Nucleus accumbens (tissue), 56 donors: ENCODE data around the gene CMTM1.
"Not testable (repeated sequence)": the region's sequence is repeated elsewhere in the genome, so short reads cannot be mapped to it uniquely, and the experiment has no call there.

Experiments
- DNase-seq, 56 donors: peaks; one replicate each; lab custom pipeline; 2025; lab: John Stamatoyannopoulos, UW

Gene CMTM1

DNA sequence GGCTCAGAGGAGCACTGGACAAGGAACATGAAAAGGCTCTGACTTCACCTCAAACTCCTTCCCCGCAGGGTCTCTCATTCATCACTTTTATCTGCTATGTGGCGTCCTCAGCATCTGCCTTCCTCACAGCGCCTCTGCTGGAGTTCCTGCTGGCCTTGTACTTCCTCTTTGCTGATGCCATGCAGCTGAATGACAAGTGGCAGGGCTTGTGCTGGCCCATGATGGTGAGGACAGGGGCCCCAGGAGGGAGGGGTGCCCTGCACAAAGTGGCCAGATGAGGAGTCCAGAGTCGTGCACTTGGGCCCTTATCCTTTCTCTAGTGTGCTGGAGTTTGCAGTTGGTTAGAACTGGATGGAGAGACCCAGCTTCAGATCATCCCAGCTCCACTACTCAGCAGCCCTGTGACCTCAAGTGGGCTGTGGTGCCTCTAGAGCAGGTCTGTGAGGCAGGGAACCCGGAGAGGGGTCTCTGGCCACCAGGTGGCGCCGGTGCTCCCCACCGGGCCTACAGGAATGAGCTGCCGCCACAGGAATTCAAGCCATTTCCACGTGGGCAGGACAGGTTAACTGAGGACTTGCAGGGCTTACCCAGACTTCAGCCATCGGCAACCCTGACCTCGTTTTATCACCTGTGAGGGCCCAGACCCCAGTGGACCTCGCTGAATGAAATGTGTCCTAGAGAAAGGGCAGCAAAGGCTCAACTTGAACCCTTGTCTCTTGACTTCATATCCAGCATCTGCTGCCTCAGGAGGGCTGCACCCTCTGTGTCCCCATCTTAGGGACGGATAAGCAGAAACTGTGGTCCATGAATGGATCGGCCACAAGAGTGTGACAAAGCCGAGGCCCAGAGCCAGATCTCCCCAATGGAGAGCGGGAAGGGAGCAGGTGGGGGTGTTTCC is 42.3 kb downstream of the CMTM1 start:
- peak in 49 of 56 donors; percentile 13 to 88 (median 58) for DNase-seq

GRCh38 chr16:66609139-66609510 is 42.9 kb downstream of the CMTM1 start:
- DNase-seq = no peak

GRCh38 chr16:66610111-66610820 is 44.0 kb downstream of the CMTM1 start:
- no peak for DNase-seq

GRCh38 chr16:66611911-66612310 is 45.7 kb downstream of the CMTM1 start:
- DNase-seq = not testable (repeated sequence)

DNA sequence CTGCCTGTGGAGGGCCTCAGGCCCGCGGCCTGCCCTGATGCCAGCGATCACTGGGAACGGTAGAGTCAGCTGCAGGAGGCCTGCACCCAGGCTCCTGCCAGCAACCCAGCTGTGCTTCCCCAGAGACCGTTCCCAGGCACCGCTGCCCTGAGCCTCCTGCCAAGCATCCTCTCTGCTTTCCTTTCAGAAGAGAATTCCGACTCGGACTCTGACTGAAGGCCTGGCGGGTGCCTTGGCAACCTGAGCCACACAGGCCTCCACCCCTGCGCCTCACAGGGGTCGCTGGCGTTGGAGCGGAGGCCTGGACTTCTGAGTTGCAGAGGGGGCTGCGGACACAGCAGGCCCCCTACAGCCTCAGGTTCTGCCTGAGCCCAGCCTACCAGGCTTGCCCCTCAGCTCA is 46.2 kb downstream of the CMTM1 start:
- DNase-seq = peak in 36 of 56 donors; percentile 3 to 68 (median 30)

- DNase-seq = no peak
Observed at GRCh38 chr16:66614161-66614802, 48.0 kb downstream of the CMTM1 start.

GRCh38 chr16:66616169-66616568 is 49.9 kb downstream of the CMTM1 start:
- DNase-seq = no peak

- DNase-seq = no peak
Observed at GRCh38 chr16:66616592-66616991, 50.4 kb downstream of the CMTM1 start.

GRCh38 chr16:66617010-66617434 is 50.8 kb downstream of the CMTM1 start:
- no peak for DNase-seq

GRCh38 chr16:66617728-66618127 is 51.5 kb downstream of the CMTM1 start:
- DNase-seq = no peak

DNA sequence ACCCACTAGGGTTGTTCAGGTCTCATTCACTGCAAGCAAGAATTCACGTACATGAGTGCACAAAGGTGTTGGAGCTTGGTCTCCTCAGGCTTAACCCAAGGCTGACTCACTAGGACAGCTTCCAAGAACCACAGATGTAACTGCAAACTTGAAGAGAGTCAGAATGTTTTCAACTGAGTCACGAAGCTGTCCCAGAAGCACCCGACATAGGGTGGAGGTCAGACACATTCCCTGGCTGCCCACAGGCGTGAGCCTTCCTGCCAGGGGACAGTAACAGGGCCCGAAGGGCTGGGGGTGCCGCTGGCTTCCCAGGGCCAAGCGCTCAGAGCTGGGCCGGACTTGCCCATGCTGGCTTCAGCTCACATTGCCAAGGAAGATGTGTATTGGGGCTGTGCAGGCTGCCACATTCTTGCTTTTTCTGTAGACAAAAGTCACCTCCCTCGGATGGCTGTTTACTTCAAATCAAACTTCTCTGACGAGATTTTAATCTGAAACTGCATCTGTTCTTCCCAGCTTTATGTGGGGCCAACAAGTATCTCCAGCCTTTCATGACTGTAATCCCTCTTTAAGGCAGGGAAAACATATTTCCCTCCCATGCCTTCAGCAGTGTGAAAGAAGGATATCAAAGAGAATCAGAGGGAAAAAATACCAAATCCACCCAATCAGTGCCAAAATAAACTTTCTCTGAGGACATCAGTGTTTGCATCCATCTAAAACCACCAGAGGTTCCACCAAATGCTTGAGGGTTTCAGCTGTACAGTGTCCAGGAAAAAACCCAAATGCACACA is 52.5 kb downstream of the CMTM1 start:
- no peak for DNase-seq

DNA sequence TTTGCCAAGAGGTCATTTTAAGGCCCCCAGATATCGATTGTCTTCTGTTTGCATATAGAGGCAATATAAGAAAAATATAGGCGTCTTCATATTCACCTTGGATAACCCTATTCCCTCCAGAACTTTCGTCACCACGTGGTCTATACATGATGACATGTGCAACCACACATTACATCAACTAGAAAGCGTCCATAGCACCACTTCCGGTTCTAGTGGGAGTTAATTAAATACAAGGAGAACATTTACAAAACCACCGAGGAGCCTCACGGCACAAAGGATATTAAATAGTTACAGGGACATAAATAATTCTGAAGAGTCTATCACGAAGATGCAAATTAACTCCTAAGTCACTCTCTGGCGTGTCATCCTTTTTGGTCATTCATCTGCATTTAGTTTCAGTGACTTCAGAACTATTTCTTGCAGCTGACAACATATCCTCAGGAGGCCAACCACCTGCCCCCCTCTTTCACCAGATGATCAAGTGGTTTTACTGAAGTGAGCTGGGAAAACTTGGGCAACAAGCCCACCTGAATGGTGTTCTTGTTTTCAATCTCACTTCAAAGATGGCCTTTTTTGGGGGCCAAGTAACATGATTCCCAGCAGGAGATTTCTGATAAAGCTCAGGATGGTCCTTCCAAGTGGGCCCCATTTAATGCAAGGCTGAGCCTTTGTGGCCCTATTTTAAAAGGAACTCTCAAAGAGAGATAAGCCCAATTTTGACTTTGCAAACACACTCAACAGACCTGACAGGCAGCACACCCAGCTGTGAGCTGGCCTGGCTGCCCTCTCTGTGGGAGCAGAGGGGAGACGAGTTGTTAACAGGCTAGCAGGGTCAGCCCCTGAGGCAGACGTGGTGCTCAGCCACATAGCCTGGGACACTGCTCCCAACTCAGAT is 53.5 kb downstream of the CMTM1 start:
- no peak for DNase-seq

GRCh38 chr16:66620429-66620795 is 54.2 kb downstream of the CMTM1 start:
- no peak for DNase-seq

DNA sequence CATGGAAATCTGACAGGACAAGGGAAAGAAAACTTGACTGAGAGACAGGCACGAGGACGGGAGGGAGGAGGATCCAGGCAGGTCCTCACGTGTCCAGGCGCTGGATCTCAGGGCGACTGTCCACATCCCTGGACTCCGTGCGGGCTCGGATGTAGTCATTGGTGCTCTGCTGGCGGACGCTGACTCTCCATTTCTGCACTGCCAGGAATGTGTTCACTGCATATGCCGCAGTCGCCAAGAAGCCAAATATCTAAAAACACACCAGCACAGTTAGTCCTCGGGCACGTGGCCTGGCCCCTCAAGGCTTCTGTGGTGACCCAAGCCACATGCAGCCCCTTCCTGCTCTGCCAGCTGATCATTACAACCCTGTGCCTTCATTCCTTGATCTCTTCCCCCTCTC is 55.7 kb downstream of the CMTM1 start:
- DNase-seq = no peak

GRCh38 chr16:66622863-66623262 is 56.6 kb downstream of the CMTM1 start:
- DNase-seq = no peak

- no peak for DNase-seq
Observed at GRCh38 chr16:66623755-66624154, 57.5 kb downstream of the CMTM1 start.

GRCh38 chr16:66627611-66628378 is 61.6 kb downstream of the CMTM1 start:
- DNase-seq = not testable (repeated sequence)
